CD4-positive, CD25-positive, alpha-beta regulatory T cell (primary cell): Measurements from ENCODE around the gene ERBB4. TPM values are rescaled to one million over a fixed set of nuclear protein-coding genes. Genes with fewer than 3 reads are reported as not detected.

Experiments used
- ATAC-seq, 2 donors: fragments of 150-1000 bp; cut with Tn5 transposase; one replicate each; pipeline ENCODE4 v1.10.0; 2021; ENCODE audit warnings: low read depth in 2 of 2, moderate number of reproducible peaks in 2 of 2, moderate library complexity in 1 of 2
- DNase-seq, 3 donors: peaks; one replicate each; pipeline versions ENCODE4 v3.0.0 to v3.0.0-alpha.2; 2012 to 2022; ENCODE audit warnings: mixed read lengths in 1 of 3
- H3K27ac ChIP-seq: one replicate; pipeline ENCODE4 v1.7.0; 2013; ENCODE audit warnings: mild to moderate bottlenecking, low read length; ENCODE audit not compliant: insufficient read depth, poor library complexity, severe bottlenecking
- H3K27me3 ChIP-seq: one replicate; pipeline ENCODE4 v1.7.0; 2013; ENCODE audit warnings: low read length; ENCODE audit not compliant: control insufficient read depth, insufficient read depth
- H3K36me3 ChIP-seq: one replicate; pipeline ENCODE4 v1.7.0; 2013; ENCODE audit warnings: mild to moderate bottlenecking, low read length, moderate library complexity; ENCODE audit not compliant: control insufficient read depth, insufficient read depth
- H3K4me1 ChIP-seq: 2 replicates; pipeline ENCODE4 v1.7.0; 2013; ENCODE audit warnings: mild to moderate bottlenecking, low read length; ENCODE audit not compliant: insufficient read depth, control insufficient read depth, poor library complexity, severe bottlenecking
- H3K4me3 ChIP-seq: one replicate; pipeline ENCODE4 v1.7.0; 2013; ENCODE audit warnings: low read depth, mild to moderate bottlenecking, low read length, moderate library complexity
- H3K9me3 ChIP-seq, 2 experiments: 1 replicate in 1 of 2; 2 replicates in 1 of 2; pipeline ENCODE4 v1.7.0; 2013; ENCODE audit warnings: low read length in 2 of 2, mild to moderate bottlenecking in 1 of 2, moderate library complexity in 1 of 2; ENCODE audit not compliant: control insufficient read depth in 2 of 2
- H3K27ac Mint-ChIP-seq, 3 donors: one replicate each; pipeline ENCODE4 v1.8.0; 2020 to 2022; ENCODE audit warnings: mild to moderate bottlenecking in 3 of 3, mixed read lengths in 3 of 3, moderate library complexity in 2 of 3
- H3K27me3 Mint-ChIP-seq: one replicate; pipeline ENCODE4 v1.8.0; 2022; ENCODE audit warnings: mild to moderate bottlenecking, mixed read lengths
- H3K36me3 Mint-ChIP-seq: one replicate; pipeline ENCODE4 v1.8.0; 2020; ENCODE audit warnings: mixed read lengths
- H3K4me1 Mint-ChIP-seq, 4 donors: one replicate each; pipeline ENCODE4 v1.8.0; 2020 to 2022; ENCODE audit warnings: mixed read lengths in 4 of 4, mild to moderate bottlenecking in 1 of 4
- H3K4me3 Mint-ChIP-seq, 4 donors: one replicate each; pipeline ENCODE4 v1.8.0; 2020 to 2022; ENCODE audit warnings: mild to moderate bottlenecking in 4 of 4, mixed read lengths in 4 of 4, moderate library complexity in 3 of 4
- H3K9me3 Mint-ChIP-seq, 7 donors: one replicate each; pipeline ENCODE4 v1.8.0; 2020 to 2022; ENCODE audit warnings: mixed read lengths in 7 of 7, mild to moderate bottlenecking in 3 of 7, moderate library complexity in 2 of 7
- polyA plus RNA-seq, 4 donors: library from polyadenylated mRNA; unstranded; fragments of 300-500 nt; fragmentation: Illumina TruSeq; gene quantifications; one replicate each; pipeline ENCODE4 v1.2.3, GENCODE V29; 2021
- total RNA-seq: library from RNA; stranded (reverse); gene quantifications from one replicate; pipeline ENCODE4 v1.2.3, GENCODE V29; 2022

ERBB4 gene
- total and polyA plus RNA-seq, 5 donors from 2014 or later: not detected

DNA sequence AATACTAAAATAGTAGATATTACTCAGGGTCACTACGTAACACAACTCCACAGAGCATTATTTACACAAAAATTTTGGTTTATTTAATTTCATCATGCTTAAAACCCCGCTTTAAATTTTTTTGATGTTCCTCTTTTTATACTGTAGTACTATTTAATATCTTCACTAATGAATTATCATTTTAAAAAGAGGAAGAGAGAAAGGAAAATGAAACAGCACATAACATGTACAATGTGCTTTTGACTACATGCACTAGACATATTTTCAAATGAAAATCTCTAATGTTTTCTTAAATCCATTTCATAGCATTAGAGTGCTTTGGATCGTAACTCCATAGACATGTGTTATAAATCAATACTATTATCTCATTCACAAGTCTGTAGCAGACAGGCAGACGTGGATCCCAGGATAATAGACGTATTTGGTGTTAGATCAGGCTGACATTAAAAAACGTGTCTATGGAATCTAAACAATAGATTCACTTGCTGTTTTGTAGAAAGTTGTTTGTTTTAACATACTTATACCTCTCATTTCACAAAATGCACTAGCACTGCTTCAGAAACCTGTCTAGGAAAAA is 1085.2 kb downstream of the ERBB4 start:
- no peaks in the 10 kb centered on the region for H3K36me3 ChIP-seq
- Mint-ChIP-seq H3K36me3 (no peaks in the 10 kb centered on the region), H3K27ac (no peak overlapping the region), H3K4me3 (no peak overlapping the region), H3K27me3 (no peaks in the 10 kb centered on the region), H3K4me1 (no peaks in the 10 kb centered on the region), H3K9me3 (no peaks in the 10 kb centered on the region)
- no peaks in the 10 kb centered on the region for H3K27me3 ChIP-seq
- H3K27ac ChIP-seq: no peak overlapping the region
- H3K9me3 ChIP-seq: no peaks in the 10 kb centered on the region
- H3K4me1 ChIP-seq: no peaks in the 10 kb centered on the region
- H3K4me3 ChIP-seq: no peak overlapping the region
- no peak for ATAC-seq
- no peak for DNase-seq

DNA sequence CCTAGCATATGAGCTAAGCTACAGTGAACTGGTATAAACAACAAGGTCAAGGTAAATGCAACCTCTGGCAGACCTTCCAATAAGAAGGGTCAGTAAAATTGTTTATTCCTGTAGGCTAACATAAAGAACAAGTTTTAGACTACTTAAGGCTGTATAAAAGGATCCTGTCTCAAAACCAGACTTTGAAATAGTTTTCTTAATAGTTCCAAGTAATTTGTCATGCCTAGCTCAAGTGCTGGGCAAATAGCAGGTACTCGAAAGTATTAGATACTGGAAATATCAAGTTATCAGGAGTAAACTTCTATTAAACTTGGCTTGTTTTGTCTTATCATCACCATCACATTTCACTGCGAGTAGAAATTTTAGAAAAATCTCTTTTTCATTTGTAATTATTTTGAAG is 1087.0 kb downstream of the ERBB4 start:
- Histone ChIP-seq H3K4me3 (no peak overlapping the region), H3K27ac (no peak overlapping the region), H3K27me3 (no peaks in the 10 kb centered on the region), H3K4me1 (no peaks in the 10 kb centered on the region), H3K36me3 (no peaks in the 10 kb centered on the region), H3K9me3 (no peaks in the 10 kb centered on the region)
- no peak for ATAC-seq
- no peaks in the 10 kb centered on the region for H3K4me1 Mint-ChIP-seq
- H3K27ac Mint-ChIP-seq: no peak overlapping the region
- H3K27me3 Mint-ChIP-seq: no peaks in the 10 kb centered on the region
- H3K9me3 Mint-ChIP-seq: no peaks in the 10 kb centered on the region
- DNase-seq: no peak
- no peaks in the 10 kb centered on the region for H3K36me3 Mint-ChIP-seq
- no peak overlapping the region for H3K4me3 Mint-ChIP-seq

DNA sequence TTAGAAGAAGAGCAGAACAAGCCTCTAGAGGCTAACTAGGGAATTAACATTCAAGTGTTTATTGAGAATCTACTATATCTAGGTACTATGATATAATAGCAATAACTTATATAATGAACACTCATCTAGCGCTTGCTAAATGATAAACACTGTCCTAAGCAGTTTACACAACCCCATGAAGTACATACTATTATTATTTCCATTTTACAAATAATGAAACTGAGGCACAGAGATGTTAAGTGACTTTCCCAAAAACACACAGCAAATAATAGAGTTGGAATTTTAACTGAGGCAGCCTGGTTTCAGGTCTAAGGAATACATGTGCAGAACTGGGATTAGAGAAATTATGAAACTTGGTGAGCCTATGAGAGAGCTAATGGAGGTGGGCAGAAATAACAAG is 1088.8 kb downstream of the ERBB4 start:
- ATAC-seq (no peak), DNase-seq (no peak)
- Histone ChIP-seq H3K4me1 (no peaks in the 10 kb centered on the region), H3K27me3 (no peaks in the 10 kb centered on the region), H3K4me3 (no peak overlapping the region), H3K9me3 (no peaks in the 10 kb centered on the region), H3K27ac (no peak overlapping the region), H3K36me3 (no peaks in the 10 kb centered on the region)
- Mint-ChIP-seq H3K4me3 (no peak overlapping the region), H3K9me3 (no peaks in the 10 kb centered on the region), H3K36me3 (no peaks in the 10 kb centered on the region), H3K27ac (no peak overlapping the region), H3K4me1 (no peaks in the 10 kb centered on the region), H3K27me3 (no peaks in the 10 kb centered on the region)

DNA sequence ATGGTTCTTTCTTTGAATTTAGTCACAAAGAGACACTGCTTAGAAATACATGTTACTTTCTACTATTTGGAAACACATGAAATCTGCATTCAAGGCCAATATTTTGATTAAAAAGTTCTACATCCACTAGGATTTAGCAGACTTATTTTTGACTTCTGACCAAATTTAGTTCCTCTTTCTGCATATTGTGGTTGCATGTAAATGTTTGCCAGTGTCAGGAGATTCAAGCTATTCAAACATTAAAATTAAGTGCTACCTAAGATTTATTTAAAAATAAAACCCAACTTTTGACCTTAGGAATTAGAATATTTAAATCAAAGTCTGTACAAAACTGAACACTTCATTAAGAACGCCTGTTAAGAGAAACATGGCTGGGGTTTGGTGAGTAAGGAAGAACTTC is 1091.1 kb downstream of the ERBB4 start:
- no peaks in the 10 kb centered on the region for H3K36me3 ChIP-seq
- H3K4me1 Mint-ChIP-seq: no peaks in the 10 kb centered on the region
- no peaks in the 10 kb centered on the region for H3K9me3 Mint-ChIP-seq
- H3K36me3 Mint-ChIP-seq: no peaks in the 10 kb centered on the region
- no peak overlapping the region for H3K4me3 ChIP-seq
- H3K27ac Mint-ChIP-seq: no peak overlapping the region
- no peaks in the 10 kb centered on the region for H3K27me3 Mint-ChIP-seq
- H3K27me3 ChIP-seq: no peaks in the 10 kb centered on the region
- no peak for DNase-seq
- ATAC-seq: no peak
- no peak overlapping the region for H3K27ac ChIP-seq
- H3K9me3 ChIP-seq: no peaks in the 10 kb centered on the region
- no peaks in the 10 kb centered on the region for H3K4me1 ChIP-seq
- no peak overlapping the region for H3K4me3 Mint-ChIP-seq

DNA sequence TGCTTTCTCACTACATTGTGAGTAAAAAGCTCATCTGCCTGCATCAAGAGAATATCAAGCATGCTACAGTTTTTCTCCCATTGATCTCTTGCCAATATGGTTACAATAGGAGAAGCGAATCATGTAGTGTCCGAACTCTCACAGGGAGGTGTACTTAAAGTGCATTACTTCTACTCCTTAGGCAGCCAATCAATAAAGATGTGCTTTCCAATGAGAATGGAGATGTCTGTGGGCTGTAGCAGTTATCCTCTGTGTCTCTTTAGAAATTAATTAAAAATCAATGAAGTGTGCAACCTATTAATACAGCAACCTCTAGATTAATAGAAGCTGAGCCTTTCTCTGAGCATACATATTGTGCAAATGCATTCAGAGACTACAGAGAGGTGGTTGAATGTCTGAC is 1098.5 kb downstream of the ERBB4 start:
- Mint-ChIP-seq H3K27ac (no peak overlapping the region), H3K4me3 (no peak overlapping the region), H3K36me3 (no peaks in the 10 kb centered on the region), H3K9me3 (peaks cover 0 to 4% (median 0%) of the 10 kb centered on the region in 7 donors), H3K27me3 (no peaks in the 10 kb centered on the region), H3K4me1 (no peaks in the 10 kb centered on the region)
- H3K27me3 ChIP-seq: no peaks in the 10 kb centered on the region
- H3K36me3 ChIP-seq: no peaks in the 10 kb centered on the region
- no peak for DNase-seq
- H3K4me1 ChIP-seq: no peaks in the 10 kb centered on the region
- H3K27ac ChIP-seq: no peak overlapping the region
- ATAC-seq: no peak
- no peaks in the 10 kb centered on the region for H3K9me3 ChIP-seq
- H3K4me3 ChIP-seq: no peak overlapping the region

DNA sequence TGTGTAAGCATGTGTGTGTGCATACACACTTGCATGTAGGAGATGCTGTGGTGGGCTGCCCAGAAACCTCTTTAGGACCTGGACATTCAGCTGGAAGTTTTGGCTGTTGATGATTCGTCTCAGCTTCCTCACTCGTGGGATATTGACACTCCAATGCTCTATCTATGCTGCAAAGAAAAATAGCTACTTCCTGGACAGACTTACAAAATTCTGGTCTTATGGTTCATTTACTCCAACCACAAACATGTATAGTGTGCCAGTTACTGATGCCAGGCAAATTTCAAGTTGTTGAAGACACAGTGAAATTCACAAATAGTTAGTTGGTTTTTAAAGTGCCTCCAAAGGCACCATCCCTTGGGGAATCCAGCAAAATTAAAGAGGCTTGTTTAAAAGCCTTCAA is 1099.6 kb downstream of the ERBB4 start:
- DNase-seq (no peak), ATAC-seq (no peak)
- H3K9me3 Mint-ChIP-seq: peaks cover 0 to 4% (median 0%) of the 10 kb centered on the region in 7 donors
- H3K27ac Mint-ChIP-seq: no peak overlapping the region
- H3K9me3 ChIP-seq: no peaks in the 10 kb centered on the region
- H3K4me1 Mint-ChIP-seq: no peaks in the 10 kb centered on the region
- H3K4me1 ChIP-seq: no peaks in the 10 kb centered on the region
- H3K4me3 ChIP-seq: no peak overlapping the region
- H3K4me3 Mint-ChIP-seq: peak overlapping the region in 1 of 4 donors; percentile 61
- H3K27ac ChIP-seq: no peak overlapping the region
- no peaks in the 10 kb centered on the region for H3K36me3 ChIP-seq
- no peaks in the 10 kb centered on the region for H3K27me3 ChIP-seq
- no peaks in the 10 kb centered on the region for H3K27me3 Mint-ChIP-seq
- no peaks in the 10 kb centered on the region for H3K36me3 Mint-ChIP-seq

DNA sequence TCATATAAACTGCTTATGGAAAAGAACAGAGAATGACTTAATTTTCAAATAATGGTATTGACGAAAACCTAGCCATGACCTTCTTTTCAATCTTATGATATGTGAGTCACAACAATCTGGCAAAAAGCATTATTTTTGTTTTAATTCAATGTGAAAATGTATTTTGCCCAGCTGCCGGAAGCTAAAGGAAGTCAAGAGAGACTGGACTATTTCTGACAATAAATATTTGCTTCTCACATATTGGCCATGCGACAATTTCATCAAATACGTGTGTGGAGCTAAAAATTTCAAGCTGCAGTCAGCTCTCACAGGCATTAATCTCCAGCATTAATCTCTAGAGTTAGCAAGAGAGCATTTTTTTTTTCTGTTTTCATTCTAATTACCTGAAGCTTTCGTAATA is 1101.2 kb downstream of the ERBB4 start:
- Histone ChIP-seq H3K27me3 (no peaks in the 10 kb centered on the region), H3K27ac (no peak overlapping the region), H3K4me1 (no peaks in the 10 kb centered on the region), H3K36me3 (no peaks in the 10 kb centered on the region), H3K4me3 (no peak overlapping the region), H3K9me3 (no peaks in the 10 kb centered on the region)
- Mint-ChIP-seq H3K4me1 (no peaks in the 10 kb centered on the region), H3K9me3 (peaks cover 0 to 7% (median 3%) of the 10 kb centered on the region in 7 donors), H3K36me3 (no peaks in the 10 kb centered on the region), H3K4me3 (no peak overlapping the region), H3K27ac (no peak overlapping the region), H3K27me3 (no peaks in the 10 kb centered on the region)
- DNase-seq (no peak), ATAC-seq (no peak)

DNA sequence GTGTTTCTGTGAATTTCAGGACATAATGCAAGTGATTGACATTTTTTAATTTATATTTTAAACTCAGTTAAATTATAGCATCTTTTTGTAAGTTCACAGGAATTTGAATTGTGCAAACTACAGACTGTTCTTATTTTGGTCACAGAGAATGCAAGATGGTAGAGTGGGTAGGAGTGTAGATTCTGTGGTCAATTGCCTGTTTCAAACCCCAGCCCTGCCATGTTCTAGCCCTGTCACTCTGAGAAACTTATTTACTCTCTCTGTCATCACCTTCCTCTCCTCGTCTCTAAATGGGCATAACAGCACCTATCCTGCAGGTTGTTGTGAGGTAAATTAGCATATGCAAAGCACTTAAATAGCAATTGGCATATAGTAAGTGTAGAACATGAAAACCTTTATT is 1102.4 kb downstream of the ERBB4 start:
- no peaks in the 10 kb centered on the region for H3K27me3 ChIP-seq
- ATAC-seq (no peak), DNase-seq (no peak)
- no peak overlapping the region for H3K27ac Mint-ChIP-seq
- H3K4me3 ChIP-seq: no peak overlapping the region
- H3K4me3 Mint-ChIP-seq: no peak overlapping the region
- H3K4me1 Mint-ChIP-seq: no peaks in the 10 kb centered on the region
- peaks cover 0 to 7% (median 3%) of the 10 kb centered on the region in 7 donors for H3K9me3 Mint-ChIP-seq
- no peaks in the 10 kb centered on the region for H3K9me3 ChIP-seq
- H3K27ac ChIP-seq: no peak overlapping the region
- H3K36me3 ChIP-seq: no peaks in the 10 kb centered on the region
- no peaks in the 10 kb centered on the region for H3K27me3 Mint-ChIP-seq
- no peaks in the 10 kb centered on the region for H3K4me1 ChIP-seq
- H3K36me3 Mint-ChIP-seq: no peaks in the 10 kb centered on the region
